ENCODE data around the gene CLEC4M.

GRCh38 chr19:7739211-7739755 is 23.8 kb upstream of the CLEC4M start:
- TF ChIP-seq CTCF (IDR thresholded peaks at IDR 0.05 in 4 of 5, conservative IDR thresholded peaks at IDR 0.05 in 1 of 5) = no peak
- TF ChIP-seq POLR2A (IDR thresholded peaks at IDR 0.05) = no peak

All from gastrocnemius medialis (tissue), 4 donors.